HepG2 (cell line): ENCODE data around the gene GRB2. TPM values are rescaled to one million over a fixed set of nuclear protein-coding genes. Genes with fewer than 3 reads are reported as not detected.

Source experiments
- ATAC-seq: fragments of 200-7000 bp; cut with Tn5 transposase; 3 replicates; pipeline ENCODE4 v1.9.1; 2020; ENCODE audit warnings: mild to moderate bottlenecking, moderate library complexity
- BruUV-seq: library from RNA; stranded (reverse); fragments of 400-500 nt; replicated peaks from 2 replicates; lab custom pipeline; 2021; lab: Mats Ljungman, UMichigan
- CTCF ChIA-PET: fragments of 300-600 bp; formaldehyde crosslinking; extraction: SDS; loops from one replicate; lab custom pipeline; 2021; ENCODE audit warnings: low total read pairs, inconsistent platforms, low intra/inter-chr PET ratio; lab: Yijun Ruan, JAX
- POLR2A ChIA-PET: fragments of 350-600 bp; sonication (Branson Sonifier 250); formaldehyde crosslinking; loops from one replicate; lab custom pipeline; 2020; ENCODE audit warnings: antibody characterized with exemption, inconsistent platforms; lab: Yijun Ruan, JAX
- DNase-seq: peaks from one replicate; pipeline ENCODE4 v3.0.0-alpha.2; 2015; ENCODE audit warnings: low spot score
- FAIRE-seq: peaks from 3 replicates; lab custom pipeline; 2011; peaks lifted over from hg19 to GRCh38; lab: Jason Lieb, UNC
- H2AFZ ChIP-seq: one replicate; pipeline ENCODE4 v1.6.1; 2011; ENCODE audit warnings: low read length, inconsistent platforms
- H3K27ac ChIP-seq: fragments of 300-600 bp; 3 replicates; pipeline ENCODE4 v1.8.0; 2011; ENCODE audit warnings: mixed run types, mild to moderate bottlenecking, mixed read lengths, low read length, inconsistent platforms; ENCODE audit not compliant: insufficient read depth; ENCODE audit errors: extremely low read length
- H3K27me3 ChIP-seq, 2 experiments: fragments of 200-600 bp in 1 of 2; 2 replicates in 1 of 2; 3 replicates in 1 of 2; pipeline versions ENCODE4 v1.6.0 to v1.8.0; 2011; ENCODE audit warnings: low read length in 2 of 2, mild to moderate bottlenecking in 2 of 2, moderate library complexity in 2 of 2, inconsistent platforms in 1 of 2; ENCODE audit not compliant: insufficient read depth in 2 of 2, control insufficient read depth in 1 of 2
- H3K36me3 ChIP-seq, 2 experiments: fragments of 200-600 bp in 1 of 2; replicated peaks in 1 of 2; 2 replicates in 1 of 2; 3 replicates in 1 of 2; pipeline versions ENCODE4 v1.5.1 to v1.8.0; 2011; ENCODE audit warnings: low read length in 2 of 2, inconsistent platforms in 1 of 2; ENCODE audit not compliant: insufficient read depth in 2 of 2, control insufficient read depth in 1 of 2
- H3K4me1 ChIP-seq: 2 replicates; pipeline ENCODE4 v1.5.1; 2012; ENCODE audit warnings: low read length, inconsistent platforms; ENCODE audit not compliant: insufficient read depth
- H3K4me2 ChIP-seq: 2 replicates; pipeline ENCODE4 v1.6.0; 2011; ENCODE audit warnings: low read depth, low read length, inconsistent platforms
- H3K4me3 ChIP-seq, 3 experiments: fragments of 200-600 bp in 1 of 3; sonication (generic), shearing (Covaris generic) in 1 of 3; replicated peaks in 1 of 3; 2 replicates each; pipeline ENCODE4 v1.5.1; 2011 to 2016; ENCODE audit warnings: low read length in 3 of 3, inconsistent platforms in 2 of 3, low read depth in 2 of 3, mild to moderate bottlenecking in 2 of 3, control low read depth in 1 of 3, mixed read lengths in 1 of 3; ENCODE audit not compliant: insufficient read depth in 1 of 3
- H3K79me2 ChIP-seq: one replicate; pipeline ENCODE4 v1.6.1; 2011; ENCODE audit warnings: low read length, inconsistent platforms; ENCODE audit not compliant: insufficient read depth
- H3K9ac ChIP-seq: 2 replicates; pipeline ENCODE4 v1.6.0; 2011; ENCODE audit warnings: mild to moderate bottlenecking, low read depth, low read length, inconsistent platforms; ENCODE audit not compliant: insufficient read depth
- H3K9me3 ChIP-seq: 2 replicates; pipeline ENCODE4 v1.5.1; 2012; ENCODE audit warnings: mild to moderate bottlenecking, low read length
- H4K20me1 ChIP-seq: 2 replicates; pipeline ENCODE4 v1.6.0; 2011; ENCODE audit warnings: inconsistent platforms, mild to moderate bottlenecking, low read length, moderate library complexity; ENCODE audit not compliant: insufficient read depth
- DNMT1 ChIP-seq: sonication (generic); formaldehyde crosslinking; IDR thresholded peaks from 2 replicates; pipeline ENCODE4 v1.5.1; 2020; ENCODE audit warnings: mild to moderate bottlenecking, missing genetic modification reagents
- DZIP1 ChIP-seq: sonication (generic); formaldehyde crosslinking; IDR thresholded peaks from 2 replicates; pipeline ENCODE4 v1.5.0; 2020; ENCODE audit warnings: mild to moderate bottlenecking, missing genetic modification reagents
- ERF ChIP-seq: IDR thresholded peaks from 2 replicates; pipeline ENCODE4 v1.6.1; 2018; ENCODE audit warnings: missing biosample characterization, missing genetic modification reagents
- FOSL2 ChIP-seq: sonication (generic); formaldehyde crosslinking; IDR thresholded peaks from 2 replicates; pipeline ENCODE4 v1.4.0; 2020; ENCODE audit warnings: missing genetic modification reagents
- FOXO4 ChIP-seq: sonication (generic); formaldehyde crosslinking; conservative IDR thresholded peaks from 2 replicates; pipeline ENCODE4 v1.8.1; 2023; ENCODE audit warnings: missing genetic modification reagents
- GABPB1 ChIP-seq: IDR thresholded peaks from 2 replicates; pipeline ENCODE4 v1.6.1; 2016; ENCODE audit warnings: mild to moderate bottlenecking, missing genetic modification reagents, moderate library complexity, missing compliant biosample characterization
- NAIF1 ChIP-seq: sonication (generic); formaldehyde crosslinking; IDR thresholded peaks from 2 replicates; pipeline ENCODE4 v1.5.0; 2020; ENCODE audit warnings: mild to moderate bottlenecking, missing genetic modification reagents, borderline replicate concordance
- NFE2L1 ChIP-seq: sonication (generic); formaldehyde crosslinking; IDR thresholded peaks from 2 replicates; pipeline ENCODE4 v1.4.0; 2020; ENCODE audit warnings: missing genetic modification reagents, mild to moderate bottlenecking, borderline replicate concordance
- SYNCRIP ChIP-seq: fragments of 200-400 bp; formaldehyde crosslinking; IDR thresholded peaks from 2 replicates; pipeline ENCODE4 v1.6.1; 2018; ENCODE audit warnings: mild to moderate bottlenecking, low read depth, low read length; ENCODE audit not compliant: insufficient read depth
- TCF12 ChIP-seq, 2 experiments: fragments of 450-650 bp in 1 of 2; sonication (generic) in 1 of 2; formaldehyde crosslinking in 1 of 2; IDR thresholded peaks; 2 replicates each; pipeline versions ENCODE4 v1.6.1 to v1.8.0; 2017 to 2022; ENCODE audit warnings: antibody characterized with exemption in 1 of 2, mild to moderate bottlenecking in 1 of 2, missing genetic modification reagents in 1 of 2, moderate library complexity in 1 of 2
- THAP8 ChIP-seq: sonication (generic); formaldehyde crosslinking; IDR thresholded peaks from 2 replicates; pipeline ENCODE4 v1.5.1; 2020; ENCODE audit warnings: missing genetic modification reagents, mild to moderate bottlenecking, borderline replicate concordance
- YY1 ChIP-seq: IDR thresholded peaks from 2 replicates; pipeline ENCODE4 v1.6.1; 2011; ENCODE audit warnings: low read length, low read depth, moderate library complexity, mild to moderate bottlenecking; ENCODE audit not compliant: insufficient read depth, insufficient replicate concordance
- ZNF264 ChIP-seq: sonication (generic); formaldehyde crosslinking; IDR thresholded peaks from 2 replicates; pipeline ENCODE4 v1.4.0; 2020; ENCODE audit warnings: missing genetic modification reagents
- ZNF382 ChIP-seq: sonication (generic); formaldehyde crosslinking; IDR thresholded peaks from 2 replicates; pipeline ENCODE4 v1.5.0; 2020; ENCODE audit warnings: missing genetic modification reagents, mild to moderate bottlenecking, borderline replicate concordance
- ZNF740 ChIP-seq: sonication (generic); formaldehyde crosslinking; IDR thresholded peaks from 2 replicates; pipeline ENCODE4 v1.4.0; 2020; ENCODE audit warnings: missing genetic modification reagents
- WGBS: methylation state at CpG from one replicate; pipeline ENCODE4 v1.1.6; 2017; ENCODE audit warnings: low lambda C conversion rate; 5-methylcytosine and 5-hydroxymethylcytosine counted together
- in situ Hi-C: cut with HindIII; loops from 2 replicates; pipeline ENCODE4 v1.10.0; 2017; ENCODE audit warnings: low pct_unique_long_range_greater_than_20kb; ENCODE audit not compliant: extremely low pct_ligation_motif_present
- intact Hi-C: fragments of 100-400 bp; cut with micrococcal nuclease; formaldehyde crosslinking; loops from one replicate; pipeline ENCODE4 v1.10.0; 2022; ENCODE audit not compliant: unreplicated experiment
- polyA plus RNA-seq, 8 experiments: library from polyadenylated mRNA; depleted of rRNA in 3 of 8; stranded (reverse) in 7 of 8; unstranded in 1 of 8; fragments of >200 nt; fragmentation: Illumina TruSeq in 4 of 8; extraction: Trizol in 4 of 8; gene quantifications; 2 replicates each; pipeline versions ENCODE4 v1.2.1 to v1.2.3, GENCODE V29; 2011 to 2016; ENCODE audit warnings: low read depth in 4 of 8, missing spikeins in 1 of 8, mixed read lengths in 1 of 8; ENCODE audit not compliant: insufficient read depth in 1 of 8
- total RNA-seq, 5 experiments: library from RNA; depleted of rRNA; stranded (reverse); fragments of >200 nt; fragmentation: Illumina TruSeq; extraction: Trizol; gene quantifications; 2 replicates each; pipeline ENCODE4 v1.2.3, GENCODE V29; 2016; ENCODE audit warnings: low read depth in 1 of 5

GRB2 gene
- total and polyA plus RNA-seq, 2 of the 13 experiments (the other 11 are each of a cell fraction or from before 2014, with no cell fraction given) = 84.6 to 92.3 TPM

GRCh38 chr17:75394332-75394918, 11.1 kb downstream of the GRB2 start (continued):
- TF ChIP-seq ZNF382 = no peak
- no peak for TF ChIP-seq ERF (CRISPR knock-in tag)
- TF ChIP-seq FOSL2 (CRISPR knock-in tag) = no peak
- TF ChIP-seq DZIP1 = 0 out of 2 replicates have a peak, but pooled peaks have one; percentile 13
- 0 out of 2 replicates have a peak, but pooled peaks have one; percentile 6 for TF ChIP-seq FOXO4
- 0 out of 2 replicates have a peak, but pooled peaks have one; percentile 18 for TF ChIP-seq ZNF264

GRCh38 chr17:75393523-75394331, 11.8 kb downstream of the GRB2 start:
- peak; percentile 99 for ATAC-seq
- ChIA-PET POLR2A (interaction anchor here (0.6 to 4.0 kb wide), 46 partner anchors 8 to 1158 kb away, joined by 3 to 67 read pairs (median 4); partner anchors contain the start of genes FDXR, GGA3, GRB2 and LLGL2), CTCF (interaction anchor here (0.8 to 0.9 kb wide), 2 partner anchors 11 to 19 kb away, joined by 3 read pairs; no protein-coding TSS in a partner anchor)
- Histone ChIP-seq H3K4me3 (peak overlapping the region; percentile 69 to 94 (median 91)), H3K9ac (peak overlapping the region; percentile 82), H3K9me3 (no peaks in the 10 kb centered on the region), H3K4me2 (peak overlapping the region; percentile 94), H3K27ac (peak overlapping the region; percentile 72), H2AFZ (no peak overlapping the region), H3K27me3 (peaks cover 0 to 3% of the 10 kb centered on the region in 2 experiments; a peak in 1 of 5 replicates), H3K79me2 (peaks cover 93% of the 10 kb centered on the region), H3K4me1 (peaks cover 69% of the 10 kb centered on the region), H3K36me3 (peaks cover 3 to 29% of the 10 kb centered on the region in 2 experiments), H4K20me1 (peaks cover 15% of the 10 kb centered on the region)
- 1% methylated on average over 22 of the region's 28 CpGs for WGBS
- intact Hi-C loops = no loop called here
- in situ Hi-C loops = loop anchor here (5.0 kb wide), 1 partner anchor 66 kb away; no protein-coding TSS in a partner anchor
- FAIRE-seq = peak; percentile 68
- BruUV-seq = no TSS peak
- DNase-seq = peak; percentile 97
- TF ChIP-seq TCF12 (IDR thresholded peaks at IDR 0.05) = no peak
- no peak for TF ChIP-seq TCF12 (CRISPR knock-in tag; IDR thresholded peaks at IDR 0.05)
- TF ChIP-seq NAIF1 (CRISPR knock-in tag) = no peak
- TF ChIP-seq DNMT1 = 0 out of 2 replicates have a peak, but pooled peaks have one; percentile 47
- TF ChIP-seq ZNF740 (CRISPR knock-in tag) = peak; percentile 98; the same call in 1 of the 2 replicates
- TF ChIP-seq SYNCRIP = no peak
- TF ChIP-seq THAP8 (CRISPR knock-in tag) = no peak
- 0 out of 2 replicates have a peak, but pooled peaks have one; percentile 20 for TF ChIP-seq NFE2L1 (CRISPR knock-in tag)
- TF ChIP-seq YY1 = peak; percentile 19
- peak; percentile 95 for TF ChIP-seq GABPB1 (CRISPR knock-in tag)
